ENCODE data around the gene ACSL3.

DNA sequence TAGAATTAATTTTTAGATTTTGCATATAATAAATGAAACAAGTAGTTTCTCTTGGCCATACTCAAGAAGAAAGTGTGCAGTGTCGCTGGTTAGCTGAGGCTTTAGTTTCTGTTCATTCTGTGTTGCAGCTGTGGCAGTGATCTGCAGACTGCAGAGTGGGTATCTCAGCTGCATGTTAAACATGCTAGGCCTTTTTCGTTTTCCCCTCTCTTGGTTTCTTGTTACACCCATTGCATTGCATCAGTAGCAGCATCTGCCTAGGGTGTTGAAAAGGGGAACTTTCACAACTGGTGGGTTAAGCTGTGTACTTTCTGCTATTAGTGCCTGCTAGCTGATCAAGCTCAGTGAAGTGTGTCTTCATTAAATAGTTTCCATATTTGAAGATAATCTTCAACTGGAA lies 51.3 kb downstream of the ACSL3 start:
- no peak for TF ChIP-seq POLR2A (IDR thresholded peaks at IDR 0.05)
- TF ChIP-seq, protein P1, sequence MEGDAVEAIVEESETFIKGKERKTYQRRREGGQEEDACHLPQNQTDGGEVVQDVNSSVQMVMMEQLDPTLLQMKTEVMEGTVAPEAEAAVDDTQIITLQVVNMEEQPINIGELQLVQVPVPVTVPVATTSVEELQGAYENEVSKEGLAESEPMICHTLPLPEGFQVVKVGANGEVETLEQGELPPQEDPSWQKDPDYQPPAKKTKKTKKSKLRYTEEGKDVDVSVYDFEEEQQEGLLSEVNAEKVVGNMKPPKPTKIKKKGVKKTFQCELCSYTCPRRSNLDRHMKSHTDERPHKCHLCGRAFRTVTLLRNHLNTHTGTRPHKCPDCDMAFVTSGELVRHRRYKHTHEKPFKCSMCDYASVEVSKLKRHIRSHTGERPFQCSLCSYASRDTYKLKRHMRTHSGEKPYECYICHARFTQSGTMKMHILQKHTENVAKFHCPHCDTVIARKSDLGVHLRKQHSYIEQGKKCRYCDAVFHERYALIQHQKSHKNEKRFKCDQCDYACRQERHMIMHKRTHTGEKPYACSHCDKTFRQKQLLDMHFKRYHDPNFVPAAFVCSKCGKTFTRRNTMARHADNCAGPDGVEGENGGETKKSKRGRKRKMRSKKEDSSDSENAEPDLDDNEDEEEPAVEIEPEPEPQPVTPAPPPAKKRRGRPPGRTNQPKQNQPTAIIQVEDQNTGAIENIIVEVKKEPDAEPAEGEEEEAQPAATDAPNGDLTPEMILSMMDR (IDR thresholded peaks at IDR 0.05 in 4 of 5, conservative IDR thresholded peaks at IDR 0.05 in 1 of 5) = no peak
